ENCODE measurements around the gene MACROH2A1.

Gene MACROH2A1

DNA sequence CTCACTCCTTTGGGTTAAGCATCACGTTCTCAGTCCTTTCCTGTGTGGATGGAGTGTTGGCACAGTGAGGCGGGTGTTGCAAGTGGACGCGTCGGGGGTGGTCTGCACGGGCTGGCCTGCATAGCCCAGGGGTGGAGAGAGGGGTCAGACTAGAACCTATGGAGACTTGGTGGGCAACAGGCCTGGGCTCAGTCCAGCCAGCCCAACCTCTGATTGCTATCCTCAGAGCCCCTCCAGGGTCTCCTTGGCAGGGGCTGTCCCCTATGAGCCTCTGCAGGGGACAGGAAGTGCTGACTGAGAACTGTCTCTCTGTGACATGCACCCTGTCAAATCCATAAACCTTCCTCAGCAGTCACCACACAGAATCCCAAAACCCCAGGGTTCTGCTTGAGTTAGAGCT, 45.9 kb upstream of the MACROH2A1 start:
- TF ChIP-seq, protein P1, sequence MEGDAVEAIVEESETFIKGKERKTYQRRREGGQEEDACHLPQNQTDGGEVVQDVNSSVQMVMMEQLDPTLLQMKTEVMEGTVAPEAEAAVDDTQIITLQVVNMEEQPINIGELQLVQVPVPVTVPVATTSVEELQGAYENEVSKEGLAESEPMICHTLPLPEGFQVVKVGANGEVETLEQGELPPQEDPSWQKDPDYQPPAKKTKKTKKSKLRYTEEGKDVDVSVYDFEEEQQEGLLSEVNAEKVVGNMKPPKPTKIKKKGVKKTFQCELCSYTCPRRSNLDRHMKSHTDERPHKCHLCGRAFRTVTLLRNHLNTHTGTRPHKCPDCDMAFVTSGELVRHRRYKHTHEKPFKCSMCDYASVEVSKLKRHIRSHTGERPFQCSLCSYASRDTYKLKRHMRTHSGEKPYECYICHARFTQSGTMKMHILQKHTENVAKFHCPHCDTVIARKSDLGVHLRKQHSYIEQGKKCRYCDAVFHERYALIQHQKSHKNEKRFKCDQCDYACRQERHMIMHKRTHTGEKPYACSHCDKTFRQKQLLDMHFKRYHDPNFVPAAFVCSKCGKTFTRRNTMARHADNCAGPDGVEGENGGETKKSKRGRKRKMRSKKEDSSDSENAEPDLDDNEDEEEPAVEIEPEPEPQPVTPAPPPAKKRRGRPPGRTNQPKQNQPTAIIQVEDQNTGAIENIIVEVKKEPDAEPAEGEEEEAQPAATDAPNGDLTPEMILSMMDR (conservative IDR thresholded peaks at IDR 0.05), result no peak
- TF ChIP-seq ZFX (IDR thresholded peaks at IDR 0.05), result no peak
- H3K27ac ChIP-seq, result no peak overlapping the region

DNA sequence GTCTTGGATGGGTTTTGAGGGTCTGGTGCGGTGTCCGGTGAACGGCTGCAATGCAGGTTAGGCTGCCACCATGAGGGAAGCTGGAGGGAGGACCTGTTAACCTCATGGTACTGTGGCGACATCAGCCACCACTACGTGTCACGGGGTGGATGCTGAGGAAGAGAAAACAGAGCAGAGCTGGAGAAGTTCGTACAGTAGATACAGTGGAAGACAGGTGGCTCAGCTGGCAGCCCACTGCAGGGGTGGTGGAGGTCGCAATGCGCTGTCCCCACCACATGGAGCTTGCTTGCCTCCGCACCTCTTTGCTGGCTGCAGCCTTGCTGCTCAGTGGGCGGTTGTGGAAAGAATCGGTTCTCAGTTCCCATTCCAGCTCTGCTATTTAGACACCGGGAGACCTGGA, 45.3 kb upstream of the MACROH2A1 start:
- H3K27ac ChIP-seq, result no peak overlapping the region
- TF ChIP-seq, protein P1 (conservative IDR thresholded peaks at IDR 0.05), result no peak
- TF ChIP-seq ZFX (IDR thresholded peaks at IDR 0.05), result no peak

DNA sequence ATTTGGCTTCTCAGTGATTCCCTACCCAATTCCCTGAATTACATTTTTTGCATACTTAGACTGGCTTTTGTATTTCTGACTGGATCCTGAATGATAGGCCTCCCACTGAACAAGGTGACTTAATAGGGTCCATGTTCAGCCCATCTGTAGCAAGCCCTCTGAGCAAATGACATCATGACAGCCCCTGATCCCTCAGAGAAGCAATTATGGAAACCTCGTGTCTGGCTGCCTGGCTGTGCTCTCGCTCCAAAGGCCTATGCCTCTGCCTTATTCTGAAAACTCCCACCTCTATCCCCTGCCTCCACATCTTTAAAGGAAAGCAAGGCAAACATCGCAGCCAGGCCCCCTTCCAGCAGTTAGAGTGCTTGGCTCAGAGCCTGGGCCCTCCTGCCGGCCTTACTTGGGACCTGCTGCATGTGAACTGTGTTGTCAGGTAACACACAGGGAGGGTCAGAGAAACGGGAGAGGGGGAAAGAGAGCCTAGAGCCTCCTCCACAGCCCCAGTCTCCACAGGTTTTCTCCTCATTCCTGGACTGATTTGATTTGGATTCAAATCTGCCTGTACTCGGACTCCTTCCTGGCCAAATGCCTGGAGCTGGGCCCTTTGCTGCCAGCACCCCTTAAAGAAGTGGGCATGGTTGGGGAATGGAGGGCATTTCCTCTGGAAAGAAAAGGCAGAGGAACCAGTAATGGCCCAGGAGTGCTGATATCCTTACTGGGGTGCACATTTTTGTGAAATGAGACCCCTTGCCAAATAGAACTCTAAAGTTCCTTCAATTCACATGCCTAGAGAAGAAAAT, 44.3 kb upstream of the MACROH2A1 start:
- no peak overlapping the region for H3K27ac ChIP-seq
- TF ChIP-seq, protein P1 (conservative IDR thresholded peaks at IDR 0.05), result no peak
- TF ChIP-seq ZFX (IDR thresholded peaks at IDR 0.05), result no peak

DNA sequence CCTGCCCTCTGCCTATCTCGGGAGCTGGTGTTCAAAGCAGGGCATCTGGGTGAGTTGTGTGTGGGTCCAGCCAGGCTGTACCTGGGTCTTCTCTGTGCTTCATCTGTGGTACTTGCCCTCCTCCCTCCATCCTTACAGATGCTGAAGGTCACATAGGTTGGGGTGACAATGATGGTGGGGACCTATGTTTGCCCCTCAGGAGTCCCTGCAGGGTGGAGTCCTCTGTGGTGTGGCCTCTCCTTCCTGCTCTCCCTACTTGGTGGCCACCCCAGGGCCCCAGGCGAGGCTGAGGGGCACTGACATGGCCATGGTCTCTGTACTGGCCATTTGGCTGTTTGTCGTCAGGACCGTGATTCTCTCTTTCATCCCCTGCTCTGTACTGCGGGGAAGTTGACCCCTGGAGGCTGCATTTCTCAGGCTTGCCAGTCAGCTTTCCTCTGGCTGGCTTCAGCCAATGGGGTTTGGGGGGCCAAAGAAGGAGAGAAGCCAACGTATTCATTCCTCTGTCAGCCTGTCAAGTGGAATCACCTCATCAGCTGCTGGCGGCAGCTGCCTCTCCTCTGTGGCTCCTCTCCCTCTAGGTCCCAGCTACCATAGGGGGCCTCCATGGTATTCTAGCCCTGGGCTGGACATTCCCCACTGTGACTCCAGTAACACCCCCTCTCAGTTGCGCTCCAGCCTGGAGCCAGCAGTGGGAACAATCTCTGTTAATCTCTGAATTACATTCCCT, 43.6 kb upstream of the MACROH2A1 start:
- TF ChIP-seq, protein P1 (conservative IDR thresholded peaks at IDR 0.05), result no peak
- no peak for TF ChIP-seq ZFX (IDR thresholded peaks at IDR 0.05)
- H3K27ac ChIP-seq, result no peak overlapping the region

DNA sequence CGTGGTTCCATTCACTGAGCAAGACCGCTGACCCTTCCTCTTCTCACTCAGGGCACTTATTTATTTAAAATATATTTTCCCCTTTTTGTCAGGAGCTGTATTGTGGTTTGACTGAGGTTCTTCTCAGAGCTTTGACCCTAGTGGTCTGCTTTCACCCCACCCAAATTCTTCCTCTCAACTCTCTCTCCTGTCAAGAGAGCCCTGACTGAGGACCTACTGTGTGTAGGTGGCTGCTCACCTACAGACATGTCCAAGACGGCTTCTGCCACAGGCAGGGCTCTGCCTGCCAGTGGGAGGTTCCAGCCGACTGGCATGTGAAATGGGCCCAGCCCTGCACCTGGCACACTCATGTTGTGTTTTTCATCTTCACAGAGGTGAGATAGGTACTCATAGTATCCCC, 42.9 kb upstream of the MACROH2A1 start:
- no peak overlapping the region for H3K27ac ChIP-seq
- TF ChIP-seq ZFX (IDR thresholded peaks at IDR 0.05), result no peak
- TF ChIP-seq, protein P1 (conservative IDR thresholded peaks at IDR 0.05), result no peak

DNA sequence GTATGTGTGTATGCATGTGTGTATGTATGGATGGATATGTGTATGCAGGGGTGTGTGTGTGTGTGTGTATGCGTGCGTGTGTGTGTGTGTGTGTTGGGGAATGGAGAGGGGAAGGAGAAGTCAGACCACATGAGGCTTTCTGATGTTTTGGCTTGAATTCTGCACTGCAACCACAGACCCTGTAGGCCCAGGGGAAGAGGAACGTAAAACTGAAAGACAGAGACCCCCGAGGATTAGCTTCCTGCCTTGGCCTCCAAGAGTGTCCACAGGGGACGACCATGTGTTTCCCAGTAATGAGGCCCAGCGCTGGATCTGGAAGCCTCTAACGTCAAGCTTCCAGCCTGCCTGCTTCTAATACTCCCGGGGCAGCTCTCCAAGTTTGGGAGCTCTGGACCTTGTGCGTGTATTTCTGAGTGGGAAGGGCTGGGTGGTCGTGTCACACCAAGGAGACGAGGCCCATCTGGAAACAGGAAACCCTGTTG, 42.4 kb upstream of the MACROH2A1 start:
- H3K27ac ChIP-seq, result no peak overlapping the region
- TF ChIP-seq, protein P1 (conservative IDR thresholded peaks at IDR 0.05), result no peak
- TF ChIP-seq ZFX (IDR thresholded peaks at IDR 0.05), result no peak

DNA sequence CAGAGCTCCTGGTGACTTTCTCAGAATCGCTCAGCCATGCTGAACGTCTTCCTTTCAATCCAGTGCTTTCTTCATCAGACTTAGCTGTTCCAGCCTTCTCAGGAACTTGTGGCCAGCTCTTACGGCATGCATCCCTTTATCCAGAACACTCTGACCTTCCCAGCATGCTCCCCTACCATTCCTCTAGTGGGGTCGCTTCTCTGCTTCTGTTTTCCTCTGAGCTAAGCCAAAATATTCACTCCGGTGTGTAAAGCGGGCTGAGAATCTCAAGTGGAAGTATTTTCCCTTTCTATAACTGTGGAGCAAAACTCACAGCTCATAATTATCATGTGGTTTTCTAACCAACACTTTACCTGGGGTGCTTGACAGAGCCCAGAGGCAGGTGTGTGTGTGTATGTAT, 41.9 kb upstream of the MACROH2A1 start:
- H3K27ac ChIP-seq, result no peak overlapping the region
- TF ChIP-seq, protein P1 (conservative IDR thresholded peaks at IDR 0.05), result no peak
- TF ChIP-seq ZFX (IDR thresholded peaks at IDR 0.05), result no peak
